GM23248 (cell line): Measurements from ENCODE around the gene BCAP29.

ENCODE experiments used
- EZH2 ChIP-seq: fragments of 200-600 bp; sonication (generic); IDR thresholded peaks from 2 replicates; pipeline ENCODE4 v1.6.1; 2018; ENCODE audit warnings: antibody characterized with exemption, mild to moderate bottlenecking; ENCODE audit not compliant: insufficient read depth, poor library complexity, severe bottlenecking
- EZH2phosphoT487 ChIP-seq: fragments of 200-600 bp; sonication (generic); IDR thresholded peaks from 2 replicates; pipeline ENCODE4 v1.6.1; 2018; ENCODE audit warnings: antibody characterized with exemption, moderate library complexity, mild to moderate bottlenecking, low read depth; ENCODE audit not compliant: insufficient read depth

- TF ChIP-seq EZH2 (no peak), EZH2phosphoT487 (no peak)
These were observed 36.0 kb downstream of the BCAP29 start for GRCh38 chr7:107615910-107616680.
